ENCODE results near the gene EID2B. TPM values are rescaled to one million over a fixed set of nuclear protein-coding genes. Genes with fewer than 3 reads are reported as not detected.
A peak's percentile ranks its signal among the peaks of the same experiment; 100 is the strongest.

The EID2B gene
- total and polyA plus RNA-seq, 9 donors = 2.2 to 3.2 (median 2.6) TPM

- Histone ChIP-seq H3K27me3 (ENCODE audit: control insufficient read depth, insufficient read depth, low read length) (no peaks in the 10 kb centered on the region), H3K4me3 (ENCODE audit: low read length) (peak overlapping the region; percentile 85), H3K9me3 (replicated peaks; ENCODE audit: control insufficient read depth, low read depth, low read length) (no peaks in the 10 kb centered on the region), H3K27ac (ENCODE audit: low read length) (peak overlapping the region; percentile 90), H3K36me3 (ENCODE audit: control insufficient read depth, insufficient read depth, low read length) (no peaks in the 10 kb centered on the region), H3K4me1 (ENCODE audit: control insufficient read depth, insufficient read depth, low read length) (no peaks in the 10 kb centered on the region)
- 0% methylated on average over 5 of the region's 10 CpGs for WGBS (ENCODE audit: insufficient coverage)
- DNase-seq = no peak
These were observed 6.5 kb upstream of the EID2B start for GRCh38 chr19:39539165-39539517.

GRCh38 chr19:39533791-39534190 lies 1.1 kb upstream of the EID2B start:
- Histone ChIP-seq H3K4me1 (ENCODE audit: control insufficient read depth, insufficient read depth, low read length) (peaks cover 9% of the 10 kb centered on the region), H3K27ac (ENCODE audit: low read length) (no peak overlapping the region), H3K36me3 (ENCODE audit: control insufficient read depth, insufficient read depth, low read length) (no peaks in the 10 kb centered on the region), H3K9me3 (replicated peaks; ENCODE audit: control insufficient read depth, low read depth, low read length) (no peaks in the 10 kb centered on the region), H3K4me3 (ENCODE audit: low read length) (no peak overlapping the region), H3K27me3 (ENCODE audit: control insufficient read depth, insufficient read depth, low read length) (no peaks in the 10 kb centered on the region)
- 72% methylated on average over 2 of the region's 3 CpGs for WGBS (ENCODE audit: insufficient coverage)
- no peak for DNase-seq

GRCh38 chr19:39533003-39533512 lies 406 bp upstream of the EID2B start:
- DNase-seq = no peak
- Histone ChIP-seq H3K36me3 (ENCODE audit: control insufficient read depth, insufficient read depth, low read length) (no peaks in the 10 kb centered on the region), H3K4me3 (ENCODE audit: low read length) (no peak overlapping the region), H3K27ac (ENCODE audit: low read length) (no peak overlapping the region), H3K9me3 (replicated peaks; ENCODE audit: control insufficient read depth, low read depth, low read length) (no peaks in the 10 kb centered on the region), H3K27me3 (ENCODE audit: control insufficient read depth, insufficient read depth, low read length) (no peaks in the 10 kb centered on the region), H3K4me1 (ENCODE audit: control insufficient read depth, insufficient read depth, low read length) (peaks cover 9% of the 10 kb centered on the region)
- WGBS (ENCODE audit: insufficient coverage) = 0% methylated on average over 2 of the region's 12 CpGs

- Histone ChIP-seq H3K27me3 (ENCODE audit: control insufficient read depth, insufficient read depth, low read length) (no peaks in the 10 kb centered on the region), H3K9me3 (replicated peaks; ENCODE audit: control insufficient read depth, low read depth, low read length) (no peaks in the 10 kb centered on the region), H3K4me1 (ENCODE audit: control insufficient read depth, insufficient read depth, low read length) (peaks cover 9% of the 10 kb centered on the region), H3K4me3 (ENCODE audit: low read length) (peak overlapping the region; percentile 82), H3K27ac (ENCODE audit: low read length) (peak overlapping the region; percentile 91), H3K36me3 (ENCODE audit: control insufficient read depth, insufficient read depth, low read length) (no peaks in the 10 kb centered on the region)
- 0% methylated on average over 4 of the region's 14 CpGs for WGBS (ENCODE audit: insufficient coverage)
- no peak for DNase-seq
These were observed 819 bp downstream of the EID2B start for GRCh38 chr19:39531834-39532232.

GRCh38 chr19:39525205-39525604 lies 7.4 kb downstream of the EID2B start:
- H3K36me3 ChIP-seq (ENCODE audit: control insufficient read depth, insufficient read depth, low read length) = no peaks in the 10 kb centered on the region
- no peaks in the 10 kb centered on the region for H3K4me1 ChIP-seq (ENCODE audit: control insufficient read depth, insufficient read depth, low read length)
- DNase-seq = no peak
- H3K4me3 ChIP-seq (ENCODE audit: low read length) = no peak overlapping the region
- WGBS (ENCODE audit: insufficient coverage) = no CpG with 5 or more reads among the region's 3 CpGs
- no peaks in the 10 kb centered on the region for H3K9me3 ChIP-seq (replicated peaks; ENCODE audit: control insufficient read depth, low read depth, low read length)
- no peaks in the 10 kb centered on the region for H3K27me3 ChIP-seq (ENCODE audit: control insufficient read depth, insufficient read depth, low read length)
- no peak overlapping the region for H3K27ac ChIP-seq (ENCODE audit: low read length)

GRCh38 chr19:39524495-39524894 lies 8.2 kb downstream of the EID2B start:
- 73% methylated on average over 6 of the region's 8 CpGs for WGBS (ENCODE audit: insufficient coverage)

GRCh38 chr19:39520541-39521484 lies 11.8 kb downstream of the EID2B start:
- no peak overlapping the region for H3K27ac ChIP-seq (ENCODE audit: low read length)
- H3K27me3 ChIP-seq (ENCODE audit: control insufficient read depth, insufficient read depth, low read length) = peaks cover 28% of the 10 kb centered on the region
- H3K9me3 ChIP-seq (replicated peaks; ENCODE audit: control insufficient read depth, low read depth, low read length) = no peaks in the 10 kb centered on the region
- peaks cover under 1% of the 10 kb centered on the region for H3K4me1 ChIP-seq (ENCODE audit: control insufficient read depth, insufficient read depth, low read length)
- no peak for DNase-seq
- H3K4me3 ChIP-seq (ENCODE audit: low read length) = no peak overlapping the region
- H3K36me3 ChIP-seq (ENCODE audit: control insufficient read depth, insufficient read depth, low read length) = no peaks in the 10 kb centered on the region
- WGBS (ENCODE audit: insufficient coverage) = 100% methylated on average over 2 of the region's 8 CpGs

More at GRCh38 chr19:39524495-39524894, 8.2 kb downstream of the EID2B start:
- Histone ChIP-seq H3K27me3 (ENCODE audit: control insufficient read depth, insufficient read depth, low read length) (no peaks in the 10 kb centered on the region), H3K36me3 (ENCODE audit: control insufficient read depth, insufficient read depth, low read length) (no peaks in the 10 kb centered on the region), H3K9me3 (replicated peaks; ENCODE audit: control insufficient read depth, low read depth, low read length) (no peaks in the 10 kb centered on the region), H3K4me1 (ENCODE audit: control insufficient read depth, insufficient read depth, low read length) (no peaks in the 10 kb centered on the region), H3K27ac (ENCODE audit: low read length) (no peak overlapping the region), H3K4me3 (ENCODE audit: low read length) (no peak overlapping the region)
- DNase-seq = peak; percentile 19

- Histone ChIP-seq H3K36me3 (ENCODE audit: control insufficient read depth, insufficient read depth, low read length) (no peaks in the 10 kb centered on the region), H3K27me3 (ENCODE audit: control insufficient read depth, insufficient read depth, low read length) (peaks cover 47% of the 10 kb centered on the region), H3K27ac (ENCODE audit: low read length) (no peak overlapping the region), H3K4me3 (ENCODE audit: low read length) (no peak overlapping the region), H3K9me3 (replicated peaks; ENCODE audit: control insufficient read depth, low read depth, low read length) (no peaks in the 10 kb centered on the region), H3K4me1 (ENCODE audit: control insufficient read depth, insufficient read depth, low read length) (peaks cover 13% of the 10 kb centered on the region)
- WGBS (ENCODE audit: insufficient coverage) = 73% methylated on average over 8 of the region's 9 CpGs
- DNase-seq = no peak
These were observed 13.7 kb downstream of the EID2B start for GRCh38 chr19:39518975-39519374.

- Histone ChIP-seq H3K27ac (ENCODE audit: low read length) (no peak overlapping the region), H3K27me3 (ENCODE audit: control insufficient read depth, insufficient read depth, low read length) (peaks cover 52% of the 10 kb centered on the region), H3K4me3 (ENCODE audit: low read length) (no peak overlapping the region), H3K9me3 (replicated peaks; ENCODE audit: control insufficient read depth, low read depth, low read length) (no peaks in the 10 kb centered on the region), H3K36me3 (ENCODE audit: control insufficient read depth, insufficient read depth, low read length) (no peaks in the 10 kb centered on the region), H3K4me1 (ENCODE audit: control insufficient read depth, insufficient read depth, low read length) (peaks cover 13% of the 10 kb centered on the region)
- WGBS (ENCODE audit: insufficient coverage) = no CpG with 5 or more reads among the region's 5 CpGs
- DNase-seq = no peak
These were observed 14.2 kb downstream of the EID2B start for GRCh38 chr19:39518458-39518857.

- Histone ChIP-seq H3K27ac (ENCODE audit: low read length) (no peak overlapping the region), H3K4me3 (ENCODE audit: low read length) (no peak overlapping the region), H3K4me1 (ENCODE audit: control insufficient read depth, insufficient read depth, low read length) (peaks cover 13% of the 10 kb centered on the region), H3K27me3 (ENCODE audit: control insufficient read depth, insufficient read depth, low read length) (peaks cover 62% of the 10 kb centered on the region), H3K36me3 (ENCODE audit: control insufficient read depth, insufficient read depth, low read length) (no peaks in the 10 kb centered on the region), H3K9me3 (replicated peaks; ENCODE audit: control insufficient read depth, low read depth, low read length) (no peaks in the 10 kb centered on the region)
- WGBS (ENCODE audit: insufficient coverage) = 63% methylated on average over 3 of the region's 3 CpGs
- no peak for DNase-seq
These were observed 15.2 kb downstream of the EID2B start for GRCh38 chr19:39517432-39517831.

Data from muscle of leg (tissue), 11 donors.